ENCODE data around the gene KIDINS220.
A peak's percentile ranks its signal among the peaks of the same experiment; 100 is the strongest.

The KIDINS220 gene

DNA sequence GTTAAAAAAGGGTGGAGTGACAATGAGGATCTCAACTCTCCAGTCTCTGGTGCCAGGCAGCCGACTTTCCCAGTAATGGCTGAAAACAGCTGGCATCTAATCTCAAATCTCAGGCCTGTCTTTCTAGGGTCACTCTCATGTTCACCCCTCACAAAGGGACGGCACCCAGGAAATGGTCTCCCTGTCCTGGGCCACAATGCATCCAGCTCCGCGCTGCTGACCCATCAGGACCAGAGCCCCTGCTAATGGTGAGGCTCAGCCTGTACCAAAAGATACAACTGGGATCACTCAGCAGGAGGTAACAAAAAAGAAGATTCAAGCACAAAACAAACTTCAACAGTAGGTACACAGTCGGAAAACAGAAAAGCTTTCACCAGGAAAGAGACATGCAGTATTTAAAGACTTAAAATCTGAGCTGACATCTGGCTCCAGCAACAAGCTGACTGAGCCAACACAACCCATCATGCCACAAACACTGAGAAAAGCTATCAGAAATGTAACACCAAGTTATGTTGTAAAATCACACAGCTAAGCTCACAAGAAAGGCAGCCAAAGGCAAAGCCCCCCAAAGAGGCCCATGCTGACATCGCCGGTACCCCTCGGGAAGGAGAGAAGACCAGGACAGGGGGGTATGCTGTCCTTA lies 13.6 kb upstream of the KIDINS220 start:
- DNase-seq: no peak

DNA sequence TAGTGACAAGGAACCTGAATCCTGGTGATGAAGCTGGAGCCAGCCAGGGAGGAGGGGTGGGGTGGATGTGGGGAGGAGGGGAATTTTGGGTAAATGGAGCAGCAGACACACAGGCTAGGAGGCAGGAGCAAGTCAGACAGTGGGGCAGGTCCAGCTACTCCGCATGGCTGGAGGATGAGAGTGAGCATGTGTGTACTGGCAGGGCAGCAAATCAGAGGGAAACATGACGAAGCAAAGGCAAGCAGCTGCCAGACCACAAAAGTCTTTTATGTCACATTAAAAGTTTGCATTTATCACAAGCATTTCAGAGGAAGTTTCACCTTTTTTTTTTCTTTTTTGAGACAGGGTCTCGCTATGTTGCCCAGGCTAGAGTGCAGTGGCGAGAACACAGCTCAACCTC lies 11.9 kb upstream of the KIDINS220 start:
- DNase-seq: no peak

DNA sequence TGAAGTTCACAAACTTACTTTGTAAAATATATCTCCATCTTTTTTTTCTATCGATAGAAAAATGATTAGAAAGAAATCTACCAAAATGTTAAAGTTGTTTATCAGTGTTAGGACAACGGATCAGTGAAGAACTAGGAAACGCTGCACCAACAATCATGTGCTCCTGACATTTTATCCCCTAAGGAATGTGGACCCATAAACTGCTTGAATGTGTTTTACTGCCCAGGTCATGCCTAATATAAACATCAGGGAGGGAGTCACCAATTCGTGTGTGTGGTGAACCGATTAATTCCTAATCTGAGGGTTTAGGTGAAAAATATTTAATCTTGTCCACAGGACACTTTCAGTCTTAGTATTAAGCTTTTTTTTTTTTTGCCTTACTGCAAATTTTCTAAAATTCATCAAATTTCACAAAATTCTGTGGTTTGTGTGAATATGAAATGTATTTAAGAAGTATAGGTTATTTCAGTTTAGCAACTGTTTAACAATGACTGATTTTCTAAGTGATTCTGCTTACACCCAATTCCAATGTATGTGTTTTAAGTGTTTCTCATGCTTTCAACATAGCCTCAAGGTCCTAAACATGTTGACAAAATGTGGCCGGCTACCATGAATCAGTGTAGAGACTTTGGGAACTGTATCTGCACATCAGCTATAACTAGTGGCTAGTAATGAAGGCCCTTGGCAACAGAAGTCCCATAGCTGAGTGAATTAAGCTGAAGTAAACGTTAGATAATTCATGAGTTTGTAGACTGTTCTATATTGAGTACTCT lies 11.1 kb upstream of the KIDINS220 start:
- no peak for DNase-seq

DNA sequence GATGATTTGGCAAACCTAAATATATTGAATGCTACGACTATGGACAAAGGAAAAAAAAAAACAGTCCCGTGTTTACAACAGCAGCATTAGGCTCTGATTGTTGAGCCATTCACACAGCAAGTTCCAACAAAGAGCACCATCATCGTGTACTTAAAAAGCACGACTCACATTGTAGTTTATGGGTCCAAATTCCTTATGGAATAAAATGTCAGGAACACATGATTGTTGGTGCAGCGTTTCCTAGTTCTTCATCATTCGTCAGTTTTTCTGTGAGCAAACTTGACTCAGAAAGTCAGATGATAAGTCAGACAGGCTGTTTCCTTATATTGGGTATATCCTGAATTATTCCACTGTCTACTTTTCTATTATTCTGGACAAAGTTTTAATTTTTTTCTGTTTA lies 10.0 kb upstream of the KIDINS220 start:
- DNase-seq: no peak

DNA sequence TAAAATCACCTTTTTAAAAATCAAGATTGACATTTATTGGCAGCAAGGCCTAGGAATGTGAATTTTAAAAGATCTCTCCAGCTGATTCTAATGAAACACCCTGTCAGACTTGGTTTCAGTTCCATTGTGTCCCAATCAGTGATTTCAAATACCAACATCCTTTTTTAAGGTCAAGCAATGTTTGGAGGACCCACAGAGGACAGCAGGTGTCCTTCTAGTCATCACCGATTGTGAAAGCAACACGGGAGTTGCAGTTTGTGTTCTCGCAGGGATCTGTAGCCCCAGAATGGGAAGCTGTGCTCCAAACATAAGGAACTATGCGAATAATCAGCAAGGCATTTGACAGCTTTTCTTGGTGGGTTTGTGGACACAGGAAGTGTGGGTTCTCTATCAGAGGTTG lies 4.5 kb upstream of the KIDINS220 start:
- DNase-seq: no peak

- no peak for DNase-seq
These were observed 3.2 kb upstream of the KIDINS220 start for GRCh38 chr2:8840475-8841091.

DNA sequence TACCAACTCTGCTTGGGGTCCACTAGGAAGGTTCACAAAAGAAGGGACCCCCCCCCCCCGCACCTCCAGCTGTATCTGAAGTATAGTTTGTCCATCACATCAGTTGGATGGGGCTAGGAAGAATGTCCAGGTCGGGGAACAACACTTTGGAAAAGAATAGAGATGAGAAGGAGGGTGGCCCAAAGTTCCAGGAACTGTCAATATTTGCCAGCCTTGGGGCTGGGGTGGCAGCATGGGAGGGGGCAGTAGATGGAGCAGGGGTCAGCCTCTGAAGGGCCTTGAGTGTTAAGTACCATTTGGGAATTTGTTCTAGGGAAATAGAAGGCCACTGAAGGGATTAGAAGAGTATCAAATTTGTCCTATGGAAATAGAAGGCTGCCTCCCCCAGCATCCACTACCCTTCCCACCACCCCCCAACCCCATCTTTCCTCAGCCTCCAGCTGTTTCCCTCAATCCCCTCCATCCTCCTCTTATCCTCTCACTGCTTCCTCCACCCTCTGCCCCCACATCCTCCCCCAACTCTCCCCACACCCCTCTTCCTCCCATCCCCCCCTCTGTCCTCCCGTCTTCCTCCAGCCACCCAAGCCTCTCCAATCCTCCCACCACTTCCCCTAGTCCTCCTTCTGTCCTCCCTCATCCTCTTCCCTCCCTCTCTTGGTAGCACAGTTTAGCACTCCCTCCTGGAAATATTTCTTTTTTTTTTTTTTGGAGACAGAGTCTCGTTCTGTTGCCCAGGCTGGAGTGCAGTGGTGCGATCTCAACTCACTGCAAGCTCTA lies 2.0 kb upstream of the KIDINS220 start:
- no peak for DNase-seq

- DNase-seq: no peak
These were observed 355 bp upstream of the KIDINS220 start for GRCh38 chr2:8837795-8838140.

DNA sequence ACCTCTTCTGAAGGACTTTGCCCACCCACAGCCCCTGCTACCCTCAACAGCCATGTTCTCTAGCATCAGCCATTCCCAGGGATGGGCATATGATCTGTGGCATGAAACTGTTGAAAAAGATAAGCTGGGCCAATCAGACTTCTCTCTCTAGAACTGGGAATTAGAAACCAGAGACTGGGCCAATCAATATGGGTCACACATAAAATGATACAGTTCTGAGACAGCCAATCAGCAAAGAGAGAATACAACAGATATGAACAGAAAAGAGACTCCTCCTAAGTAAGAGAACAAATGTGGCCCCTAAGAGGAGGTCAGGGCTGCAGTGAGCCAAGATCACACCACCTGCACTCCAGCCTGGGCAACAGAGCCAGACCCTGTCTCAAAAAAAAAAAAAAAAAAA lies 2.1 kb downstream of the KIDINS220 start:
- DNase-seq: no peak

DNA sequence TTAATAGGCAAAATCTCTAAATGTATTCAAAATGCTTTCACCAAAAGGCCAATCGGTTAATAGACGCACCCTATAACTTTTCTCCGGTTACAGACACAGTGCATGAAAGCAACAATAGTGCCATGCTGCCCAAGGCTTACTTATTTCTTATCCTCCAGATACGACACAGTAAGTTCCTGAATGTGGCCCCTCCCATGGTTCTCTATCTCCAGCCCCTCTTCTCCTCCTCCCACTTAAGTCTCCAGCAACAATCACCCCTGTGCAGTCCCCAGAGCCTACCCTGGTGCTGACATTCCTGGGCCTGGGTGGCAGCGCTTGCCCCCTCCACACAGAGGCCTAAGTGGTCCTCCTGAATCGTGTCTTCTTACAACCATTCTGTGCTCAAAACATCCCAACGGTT lies 3.6 kb downstream of the KIDINS220 start:
- DNase-seq: no peak

GRCh38 chr2:8831516-8831915 lies 5.9 kb downstream of the KIDINS220 start:
- no peak for DNase-seq

- DNase-seq: no peak
These were observed 9.7 kb downstream of the KIDINS220 start for GRCh38 chr2:8827729-8828128.

DNA sequence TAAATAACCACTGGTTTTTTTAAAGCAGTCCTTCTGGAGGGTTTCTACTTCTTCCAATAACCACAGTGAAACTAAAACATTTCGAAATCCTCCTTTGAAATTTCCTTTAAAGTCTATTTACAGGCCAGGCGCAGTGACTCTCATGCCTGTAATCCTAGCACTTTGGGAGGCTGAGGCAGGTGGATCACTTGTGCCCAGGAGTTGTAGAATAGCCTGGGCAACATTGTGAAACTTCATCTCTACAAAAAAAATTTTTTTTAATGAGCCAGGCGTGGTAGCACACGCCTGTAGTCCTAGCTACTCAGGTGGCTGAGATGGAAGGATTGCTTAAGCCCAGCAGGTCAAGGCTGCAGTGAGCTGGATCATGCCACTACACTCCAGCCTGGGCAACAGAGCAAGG lies 15.2 kb downstream of the KIDINS220 start:
- DNase-seq: no peak

DNA sequence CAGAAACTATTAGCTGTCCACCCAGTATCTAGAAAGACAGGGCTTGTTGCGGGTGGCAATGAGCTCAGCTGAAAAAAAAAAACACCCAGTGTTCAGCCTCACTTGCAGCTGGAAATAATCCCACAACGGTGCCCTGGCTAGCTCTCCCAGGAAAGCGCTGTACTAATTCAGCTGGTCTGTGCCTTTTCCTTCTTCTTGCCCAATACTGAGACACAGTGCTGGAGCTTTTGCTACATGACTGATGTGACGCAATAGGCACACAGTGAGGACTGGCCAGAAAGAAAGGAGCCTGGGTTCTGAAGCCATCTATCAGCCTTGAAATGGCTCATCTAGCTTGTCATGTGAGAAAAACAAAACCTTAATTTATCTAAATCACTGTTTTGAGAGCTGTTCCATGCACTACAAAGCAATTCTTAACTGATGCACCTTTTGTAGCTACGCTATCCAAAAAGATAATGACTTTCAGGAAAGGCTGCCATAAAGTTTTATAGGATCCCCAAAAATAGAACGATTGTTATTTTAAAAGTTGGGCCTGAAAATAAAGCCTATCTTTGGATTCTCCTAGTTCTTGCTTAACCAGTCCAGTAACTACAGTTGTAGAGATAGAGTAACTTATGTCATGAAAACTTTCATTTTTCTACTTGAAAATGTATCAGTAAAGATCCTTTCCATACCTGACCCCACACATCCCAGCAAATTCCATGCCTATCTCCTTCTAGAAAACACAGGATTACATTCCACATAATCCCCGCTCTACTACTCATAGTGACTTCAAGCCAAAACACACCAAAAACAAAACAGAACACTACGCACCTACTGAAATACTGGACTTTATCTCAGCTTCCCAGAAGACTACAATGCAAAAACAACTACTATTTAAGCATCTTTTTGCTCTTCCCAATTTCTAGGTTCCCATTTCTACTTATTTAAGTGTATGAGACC lies 15.9 kb downstream of the KIDINS220 start:
- DNase-seq: no peak

DNA sequence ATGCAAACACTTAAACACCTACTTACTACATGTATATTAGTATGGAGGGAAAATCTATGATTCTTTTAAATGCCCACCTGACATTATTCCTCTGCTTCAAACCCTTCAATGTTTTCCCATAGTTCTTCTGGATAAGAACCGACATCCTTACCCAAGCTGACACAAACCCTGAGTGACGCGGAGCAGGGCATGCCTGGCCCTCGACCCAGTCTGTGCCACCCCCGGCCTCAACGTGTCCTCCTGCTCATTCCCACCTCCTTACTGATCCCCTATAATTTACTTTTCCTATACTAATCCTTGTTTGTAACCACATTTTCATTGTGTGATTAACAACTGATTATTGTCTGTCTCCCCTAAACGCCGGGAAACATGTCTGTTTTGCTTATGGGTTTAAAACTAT lies 17.5 kb downstream of the KIDINS220 start:
- DNase-seq: no peak

- DNase-seq: no peak
These were observed 18.2 kb downstream of the KIDINS220 start for GRCh38 chr2:8819194-8819593.

DNA sequence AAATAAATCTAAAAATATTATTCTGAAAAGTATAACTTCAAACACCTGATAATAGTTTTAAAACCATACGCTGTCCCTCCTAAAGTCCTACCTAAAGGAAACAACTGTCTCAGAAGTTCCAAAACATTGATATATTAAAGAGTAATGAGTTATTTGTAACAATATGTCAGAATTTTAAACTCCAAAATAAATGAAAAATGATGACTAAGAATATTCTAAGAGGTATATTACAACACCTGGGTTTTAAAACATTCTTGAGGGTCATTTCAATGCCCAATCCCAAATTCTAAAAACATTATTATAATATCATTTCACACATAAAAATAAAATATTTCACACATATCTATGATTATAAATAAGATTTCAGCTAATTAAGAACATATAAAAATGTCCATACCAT lies 20.2 kb downstream of the KIDINS220 start:
- DNase-seq: no peak

DNA sequence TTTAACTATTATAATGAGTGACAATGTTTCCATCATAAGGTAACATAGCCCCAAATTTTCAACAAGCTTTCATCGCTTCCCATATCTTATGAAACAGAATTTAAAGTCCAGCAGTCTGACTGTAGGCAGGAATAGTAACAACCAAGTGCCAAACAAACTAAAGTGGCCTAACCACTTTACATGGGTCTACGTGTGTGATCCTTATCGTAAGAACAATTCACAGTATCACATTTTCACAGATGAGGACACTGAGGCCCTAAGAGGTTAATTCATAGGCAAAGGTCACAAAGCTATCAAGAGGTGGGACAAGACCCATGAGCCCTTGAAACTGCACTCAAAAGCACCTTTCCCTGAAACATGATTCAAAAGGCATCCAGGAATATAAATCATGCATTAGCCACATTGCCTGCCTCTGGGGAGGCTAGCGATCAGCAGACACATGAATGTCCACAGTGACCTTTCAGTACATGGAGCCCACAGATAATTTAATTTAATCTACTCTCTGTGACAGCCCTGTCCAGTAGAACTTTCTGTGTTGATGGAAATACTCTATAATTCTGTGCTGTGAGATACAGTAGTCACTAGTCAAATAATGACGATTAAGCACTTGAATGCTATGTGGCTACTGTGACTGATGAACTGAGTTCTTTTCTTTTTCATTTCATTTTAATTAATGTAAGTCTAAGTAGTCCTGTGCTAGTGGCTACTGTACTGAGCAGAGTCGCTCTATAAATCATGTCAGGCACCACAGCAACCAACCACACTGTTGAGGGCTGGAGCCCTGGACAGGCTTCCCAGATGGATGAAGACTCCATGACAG lies 30.3 kb downstream of the KIDINS220 start:
- DNase-seq: no peak

DNA sequence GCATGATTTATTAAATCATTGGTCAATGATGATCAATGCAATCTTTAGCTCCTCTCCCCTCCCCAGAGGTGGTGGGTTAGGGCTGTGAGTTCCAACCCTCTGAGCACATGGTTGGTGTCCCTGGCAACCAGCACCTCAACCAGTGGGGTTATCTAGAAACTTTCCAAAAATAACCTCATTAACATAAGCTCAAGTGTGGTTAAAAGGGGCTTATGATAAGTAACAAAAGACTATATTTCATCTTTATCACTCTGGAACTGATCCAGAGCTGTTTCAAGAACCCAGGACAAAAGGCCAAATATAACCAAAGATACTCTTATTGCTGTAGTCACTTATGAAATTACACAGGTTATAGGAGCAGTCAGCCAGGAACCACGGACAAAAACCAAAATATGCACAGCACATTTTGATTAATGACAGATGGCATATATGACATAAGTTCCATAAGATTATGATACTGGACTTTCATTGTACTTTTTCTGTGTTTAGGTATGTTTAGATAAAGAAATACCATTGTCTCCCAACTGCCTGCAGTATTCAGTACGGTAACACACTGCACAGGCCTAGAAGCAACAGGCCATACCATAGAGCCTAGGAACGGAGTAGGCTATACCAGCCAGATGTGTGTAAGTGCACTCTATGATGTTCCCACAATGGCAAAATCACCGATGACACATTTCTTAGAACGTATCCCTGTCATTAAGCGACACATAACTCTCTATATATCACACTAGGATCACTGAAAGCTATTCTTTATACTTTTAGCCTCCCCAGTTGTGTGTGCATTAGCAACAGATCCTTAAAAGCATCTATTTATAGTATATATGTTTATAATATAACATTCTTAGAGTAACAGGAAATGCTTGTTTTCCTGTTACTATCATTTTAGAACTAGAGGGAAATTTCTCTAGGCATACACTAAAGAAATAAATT lies 31.9 kb downstream of the KIDINS220 start:
- DNase-seq: no peak

DNA sequence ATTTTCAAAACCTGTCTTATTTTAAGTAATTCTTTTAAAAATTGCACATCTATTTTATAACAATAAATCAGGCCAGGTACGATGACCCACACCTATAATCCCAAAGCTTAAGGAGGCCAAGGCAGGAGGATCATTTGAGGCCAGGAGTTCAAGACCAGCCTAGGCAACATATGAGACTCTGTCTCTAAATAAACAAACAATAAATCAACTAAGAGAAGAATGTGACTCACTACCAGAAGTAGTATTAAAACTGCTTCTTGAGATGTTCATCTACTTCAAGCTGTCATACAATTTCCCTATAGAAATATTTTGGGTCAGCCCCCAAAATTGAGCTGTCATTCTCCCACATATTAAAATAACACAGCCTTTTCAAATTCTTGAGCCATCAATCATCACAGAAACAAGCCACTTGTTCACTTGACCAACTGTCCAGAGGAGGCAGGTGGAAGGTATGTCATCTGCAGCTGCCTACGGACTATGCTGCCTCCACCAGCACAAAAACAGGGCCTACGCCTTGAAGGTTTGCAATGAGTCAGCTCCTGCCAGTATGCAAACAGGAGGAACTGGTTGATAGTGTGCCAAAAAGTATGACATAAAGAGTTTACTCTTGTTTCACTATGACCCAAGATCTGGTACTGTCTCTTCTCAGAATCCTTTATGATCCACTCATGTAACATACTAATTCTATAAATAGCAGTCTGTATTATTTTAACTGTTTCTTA lies 33.6 kb downstream of the KIDINS220 start:
- peak; percentile 49 for DNase-seq
